Mucosa of descending colon (tissue), 3 donors: Measurements from ENCODE around the gene KRTAP2-4. TPM values are rescaled to one million over a fixed set of nuclear protein-coding genes. Genes with fewer than 3 reads are reported as not detected.
"Not testable (repeated sequence)": the region's sequence is repeated elsewhere in the genome, so short reads cannot be mapped to it uniquely, and the experiment has no call there.

Source experiments
- ATAC-seq: fragments of 200-7000 bp; cut with Tn5 transposase; one replicate; pipeline ENCODE4 v1.9.1; 2020; ENCODE audit warnings: mild to moderate bottlenecking, moderate library complexity
- DNase-seq, 3 donors: peaks; one replicate each; pipeline ENCODE4 v3.0.0-alpha.2; 2020
- H3K36me3 ChIP-seq: fragments of 200-600 bp; one replicate; pipeline ENCODE4 v1.8.0; 2021; ENCODE audit warnings: low read depth, mild to moderate bottlenecking
- H3K4me1 ChIP-seq: fragments of 200-600 bp; one replicate; pipeline ENCODE4 v1.8.0; 2021; ENCODE audit warnings: low read depth, mild to moderate bottlenecking
- H3K4me3 ChIP-seq: fragments of 200-600 bp; one replicate; pipeline ENCODE4 v1.8.0; 2021; ENCODE audit warnings: mild to moderate bottlenecking
- H3K9me3 ChIP-seq: fragments of 200-600 bp; one replicate; pipeline ENCODE4 v1.8.0; 2021; ENCODE audit warnings: mild to moderate bottlenecking
- CTCF ChIP-seq: fragments of 200-600 bp; IDR thresholded peaks from one replicate; pipeline ENCODE4 v1.8.0; 2022; ENCODE audit warnings: antibody characterized with exemption, mild to moderate bottlenecking
- intact Hi-C, 2 donors: fragments of 100-400 bp; cut with DNase I in 1 of 2; cut with micrococcal nuclease in 1 of 2; formaldehyde crosslinking; loops; one replicate each; pipeline versions ENCODE4 v1.11.0 to v1.11.1; 2022; cut with DNase I, micrococcal nuclease
- total RNA-seq, 3 donors: library from RNA; stranded (reverse); fragmentation: NEBNext Ultra II Directional in 2 of 3; extraction: Animal tissue kit (Norgen Biotek cat#: 25700) in 2 of 3; gene quantifications; one replicate each; pipeline versions ENCODE4 v1.2.1 to v1.2.4, GENCODE V29; 2021 to 2023
- donor health status: DM: no; HTN: no; CAD: no; lungs with moderate emphysema.
- donor health status: DM: no; HTN: no; CAD: no.
- donor health status: DM: no; HTN: yes; CAD: no.

Gene KRTAP2-4
- total RNA-seq, 3 donors from 2014 or later = not detected

DNA sequence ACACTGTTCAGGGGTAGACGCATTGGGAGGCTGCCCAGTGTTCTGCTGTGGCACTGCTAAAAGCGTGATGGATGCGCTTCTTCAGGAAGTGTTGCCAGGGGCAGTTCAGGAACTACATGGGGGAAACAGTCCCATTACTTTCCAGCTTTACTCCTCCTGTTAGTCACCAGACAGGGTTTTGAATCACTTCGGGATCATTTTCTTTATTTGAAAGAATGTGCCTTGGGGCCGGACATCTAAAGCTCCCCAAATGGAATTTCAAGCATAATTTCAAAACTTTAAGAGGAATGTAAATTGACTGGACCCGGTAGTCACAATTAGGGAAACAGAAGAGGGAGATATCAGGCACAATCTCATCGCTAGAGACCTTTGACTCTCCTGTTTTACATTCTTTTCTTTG is 17.2 kb downstream of the KRTAP2-4 start:
- DNase-seq = no peak
- no peak for ATAC-seq
- TF ChIP-seq CTCF = no peak
- Histone ChIP-seq H3K9me3 (no peaks in the 10 kb centered on the region), H3K4me1 (no peaks in the 10 kb centered on the region), H3K4me3 (no peak overlapping the region), H3K36me3 (no peaks in the 10 kb centered on the region)
- intact Hi-C loops = no loop called here

- H3K36me3 ChIP-seq, H3K9me3 ChIP-seq, intact Hi-C loops, DNase-seq, H3K4me3 ChIP-seq, H3K4me1 ChIP-seq, ATAC-seq: not testable (repeated sequence)
Observed at GRCh38 chr17:41046735-41047465, 18.8 kb downstream of the KRTAP2-4 start, which contains the start of gene KRTAP2-1. Gene KRTAP2-1, minus strand, starts transcription at chr17:41047316. Its CDS starts 49 bp downstream, at chr17:41047267.

DNA sequence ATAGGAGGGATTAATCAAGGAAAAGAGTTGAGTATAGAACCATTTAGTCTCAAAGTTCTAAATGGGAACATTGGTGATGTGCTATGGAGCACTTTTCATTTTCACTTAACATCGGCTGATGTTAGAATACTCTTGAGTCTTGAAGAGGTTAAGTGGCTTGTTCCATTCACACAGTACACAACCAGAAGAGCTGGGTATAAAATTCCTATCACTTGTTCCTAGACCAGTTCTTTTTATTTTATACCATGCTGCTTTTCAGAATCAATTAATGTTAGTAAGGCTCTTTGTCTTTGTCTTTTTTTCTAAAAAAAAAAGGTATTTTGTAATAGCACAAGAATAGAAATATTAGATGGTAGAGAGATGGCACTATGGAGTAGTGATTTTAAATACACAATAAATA is 22.7 kb downstream of the KRTAP2-4 start:
- no peak for TF ChIP-seq CTCF
- H3K4me1 ChIP-seq = no peaks in the 10 kb centered on the region
- ATAC-seq (no peak), DNase-seq (no peak)
- no peaks in the 10 kb centered on the region for H3K9me3 ChIP-seq
- intact Hi-C loops = no loop called here
- H3K4me3 ChIP-seq = no peak overlapping the region
- H3K36me3 ChIP-seq = no peaks in the 10 kb centered on the region

- H3K4me3 ChIP-seq, DNase-seq, H3K4me1 ChIP-seq, ATAC-seq, H3K36me3 ChIP-seq, H3K9me3 ChIP-seq, intact Hi-C loops: not testable (repeated sequence)
Observed at GRCh38 chr17:41040783-41041571, 24.7 kb downstream of the KRTAP2-4 start, which contains the start of gene KRTAP1-1. Gene KRTAP1-1, minus strand, starts transcription at chr17:41041450. Its CDS starts 53 bp downstream, at chr17:41041397.

- no peaks in the 10 kb centered on the region for H3K36me3 ChIP-seq
- intact Hi-C loops = no loop called here
- no peak overlapping the region for H3K4me3 ChIP-seq
- TF ChIP-seq CTCF = no peak
- H3K9me3 ChIP-seq = no peaks in the 10 kb centered on the region
- no peak for DNase-seq
- ATAC-seq = no peak
- no peaks in the 10 kb centered on the region for H3K4me1 ChIP-seq
Observed at GRCh38 chr17:41037853-41038350, 27.8 kb downstream of the KRTAP2-4 start.

DNA sequence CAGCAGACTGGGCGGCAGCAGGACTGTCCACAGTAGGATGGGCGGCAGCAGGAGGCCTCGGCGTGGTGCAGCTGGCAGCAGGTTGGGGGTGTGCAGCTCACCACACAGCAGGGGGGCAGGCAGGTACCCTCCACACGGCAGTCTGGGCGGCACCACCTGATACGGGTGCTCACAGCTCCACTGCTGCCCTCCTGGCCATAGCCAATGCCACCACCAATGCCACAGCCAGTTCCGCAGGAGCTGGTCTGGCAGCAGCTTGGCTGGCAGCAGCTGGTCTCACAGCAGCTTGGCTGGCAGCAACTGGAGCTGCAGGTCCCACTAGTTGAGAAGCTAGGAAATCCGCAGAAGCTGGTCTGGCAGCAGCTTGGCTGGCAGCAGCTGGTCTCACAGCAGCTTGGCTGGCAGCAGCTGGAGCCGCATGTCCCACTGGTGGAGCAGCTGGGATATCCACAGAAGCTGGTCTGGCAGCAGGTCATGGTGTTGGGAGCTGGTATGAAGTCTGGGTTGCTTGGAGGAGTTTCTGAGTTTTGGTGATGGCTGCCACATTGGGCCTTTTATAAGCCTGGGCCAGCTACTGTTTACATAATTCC is 31.2 kb downstream of the KRTAP2-4 start, which contains the start of gene KRTAP1-3:
TSS of gene KRTAP1-3 (minus strand) at position 529 of the 590 bp plus-strand sequence. CDS start at position 476, 53 bp downstream.
- H3K4me1 ChIP-seq, H3K9me3 ChIP-seq, ATAC-seq, intact Hi-C loops, DNase-seq, H3K36me3 ChIP-seq, H3K4me3 ChIP-seq: not testable (repeated sequence)
